ENCODE results near the gene CARMIL1.

DNA sequence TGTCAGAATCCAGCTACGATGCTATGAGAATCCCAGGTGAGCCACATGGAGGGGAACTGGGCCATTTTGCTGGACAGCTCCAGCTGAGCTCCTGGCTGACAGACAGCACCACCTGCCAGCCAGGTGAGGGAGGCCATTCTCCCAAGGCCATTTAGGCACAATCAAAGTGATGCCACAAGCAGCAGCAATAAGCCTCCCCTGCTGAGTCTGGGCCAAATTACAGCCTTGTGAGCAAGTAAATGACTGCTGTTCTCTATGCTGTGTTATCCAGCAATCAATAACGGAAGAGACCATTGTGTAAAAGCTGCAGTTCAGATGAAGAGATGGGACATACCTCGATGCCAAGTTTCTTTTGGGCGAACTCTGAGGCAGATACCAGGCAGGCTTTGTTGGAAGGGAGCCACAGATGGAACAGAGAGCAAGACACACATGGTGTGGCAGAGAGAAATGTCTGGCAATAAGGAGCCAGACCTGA is 358.8 kb downstream of the CARMIL1 start:
- no peak for TF ChIP-seq CTCF (IDR thresholded peaks at IDR 0.05)
- no peak for TF ChIP-seq EP300 (IDR thresholded peaks at IDR 0.05)
- TF ChIP-seq POLR2A (IDR thresholded peaks at IDR 0.05), result no peak
- no peak for TF ChIP-seq POLR2AphosphoS5 (IDR thresholded peaks at IDR 0.05)

Data from suprapubic skin (tissue), 4 donors.